ENCODE results near the gene SEC14L5. TPM values are rescaled to one million over a fixed set of nuclear protein-coding genes. Genes with fewer than 3 reads are reported as not detected.
A peak's percentile ranks its signal among the peaks of the same experiment; 100 is the strongest.

Gene SEC14L5
- total and polyA plus RNA-seq, 9 donors, result 0.11 to 1.5 (median 0.38) TPM

DNA sequence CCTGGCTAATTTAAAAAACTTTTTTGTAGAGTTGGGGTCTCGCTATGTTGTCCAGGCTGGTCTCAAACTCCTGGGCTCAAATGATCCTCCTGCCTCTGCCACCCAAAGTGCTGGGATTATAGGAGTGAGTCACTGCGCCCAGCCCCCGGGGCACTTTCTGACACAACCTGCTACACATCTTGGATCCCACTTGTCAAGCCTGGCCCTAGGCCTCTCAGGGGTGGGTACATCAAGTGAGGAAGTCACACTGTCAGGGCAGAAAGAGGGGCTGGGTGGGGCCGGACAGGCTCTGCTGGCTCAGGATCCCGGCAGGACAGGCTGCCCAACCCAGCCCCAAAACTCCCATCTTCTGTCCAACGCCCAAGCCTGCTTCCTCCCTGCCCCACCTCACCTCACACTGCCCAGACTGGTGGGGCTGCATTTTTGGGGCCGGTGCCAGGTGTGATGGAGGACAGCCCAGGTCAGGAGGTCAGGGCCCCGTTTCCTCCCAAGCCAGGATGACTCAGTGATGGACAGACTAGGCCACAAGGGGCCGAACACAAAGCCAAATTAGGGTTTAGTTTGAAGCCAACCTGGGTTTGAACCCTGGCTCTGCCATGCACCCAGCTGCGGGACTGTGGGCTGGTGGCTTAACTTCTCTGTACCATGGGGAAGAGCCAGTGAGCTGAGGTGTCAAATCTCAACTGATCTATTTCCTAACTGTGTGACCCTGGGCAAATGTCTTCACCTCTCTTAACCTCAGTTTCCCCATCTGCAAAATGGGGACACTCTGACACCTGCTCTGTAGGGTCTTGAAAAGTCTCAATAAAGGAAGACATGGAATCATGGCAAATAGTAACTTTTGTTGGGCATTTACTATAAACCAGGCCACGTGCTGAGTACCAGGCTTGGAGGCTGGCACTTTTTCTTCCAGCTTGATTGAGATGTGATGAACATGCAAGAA is 12.3 kb upstream of the SEC14L5 start:
- peaks cover 29% of the 10 kb centered on the region for H3K4me1 ChIP-seq (ENCODE audit: insufficient read depth)
- H3K9me3 ChIP-seq, result no peaks in the 10 kb centered on the region
- H3K4me3 ChIP-seq, result no peak overlapping the region
- H3K27ac ChIP-seq, result peak overlapping the region; percentile 11 to 63
- H3K27me3 ChIP-seq, result no peaks in the 10 kb centered on the region
- no peaks in the 10 kb centered on the region for H3K36me3 ChIP-seq
- TF ChIP-seq EP300 (IDR thresholded peaks at IDR 0.05), result no peak
- no peak for TF ChIP-seq POLR2A (IDR thresholded peaks at IDR 0.05)
- TF ChIP-seq, protein P1, sequence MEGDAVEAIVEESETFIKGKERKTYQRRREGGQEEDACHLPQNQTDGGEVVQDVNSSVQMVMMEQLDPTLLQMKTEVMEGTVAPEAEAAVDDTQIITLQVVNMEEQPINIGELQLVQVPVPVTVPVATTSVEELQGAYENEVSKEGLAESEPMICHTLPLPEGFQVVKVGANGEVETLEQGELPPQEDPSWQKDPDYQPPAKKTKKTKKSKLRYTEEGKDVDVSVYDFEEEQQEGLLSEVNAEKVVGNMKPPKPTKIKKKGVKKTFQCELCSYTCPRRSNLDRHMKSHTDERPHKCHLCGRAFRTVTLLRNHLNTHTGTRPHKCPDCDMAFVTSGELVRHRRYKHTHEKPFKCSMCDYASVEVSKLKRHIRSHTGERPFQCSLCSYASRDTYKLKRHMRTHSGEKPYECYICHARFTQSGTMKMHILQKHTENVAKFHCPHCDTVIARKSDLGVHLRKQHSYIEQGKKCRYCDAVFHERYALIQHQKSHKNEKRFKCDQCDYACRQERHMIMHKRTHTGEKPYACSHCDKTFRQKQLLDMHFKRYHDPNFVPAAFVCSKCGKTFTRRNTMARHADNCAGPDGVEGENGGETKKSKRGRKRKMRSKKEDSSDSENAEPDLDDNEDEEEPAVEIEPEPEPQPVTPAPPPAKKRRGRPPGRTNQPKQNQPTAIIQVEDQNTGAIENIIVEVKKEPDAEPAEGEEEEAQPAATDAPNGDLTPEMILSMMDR (IDR thresholded peaks at IDR 0.05), result no peak
- peak; percentile 53 to 74 (median 62) for DNase-seq
- intact Hi-C loops (cut with DNase I), result loop anchor here in 3 of 4 donors (5.0 to 10.0 kb wide), 3 partner anchors 91 to 101 kb away; partner anchors contain the start of genes GLYR1 (in 2 of the 3) and UBN1 (in 2 of the 3)
- WGBS, 3 donors, result 52 to 58% (median 56%) methylated on average over 11 of the region's 11 CpGs

DNA sequence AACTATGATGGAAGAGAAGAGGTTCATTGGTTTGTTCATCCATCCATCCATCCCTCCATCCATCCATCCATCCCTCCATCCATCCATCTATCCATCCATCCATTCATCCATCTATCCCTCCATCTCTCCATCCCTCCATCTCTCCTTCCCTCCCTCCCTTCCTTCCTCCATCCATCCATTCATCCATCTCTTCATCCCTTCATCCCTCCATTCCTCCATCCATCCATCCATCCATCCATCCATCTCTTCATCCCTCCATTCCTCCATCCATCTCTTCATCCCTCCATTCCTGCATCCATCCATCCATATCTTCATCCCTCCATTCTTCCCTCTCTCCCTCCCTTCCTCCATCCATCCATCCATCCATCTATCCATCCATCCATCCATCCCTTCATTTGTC is 11.2 kb upstream of the SEC14L5 start:
- H3K27me3 ChIP-seq, result no peaks in the 10 kb centered on the region
- TF ChIP-seq POLR2A (IDR thresholded peaks at IDR 0.05) (no peak), EP300 (IDR thresholded peaks at IDR 0.05) (no peak)
- TF ChIP-seq, protein P1 (IDR thresholded peaks at IDR 0.05), result no peak
- DNase-seq, result no peak
- no peaks in the 10 kb centered on the region for H3K9me3 ChIP-seq
- intact Hi-C loops (cut with DNase I), result loop anchor here in 3 of 4 donors (5.0 to 10.0 kb wide), 3 partner anchors 92 to 102 kb away; partner anchors contain the start of genes GLYR1 (in 2 of the 3) and UBN1 (in 2 of the 3)
- H3K4me3 ChIP-seq, result no peak overlapping the region
- H3K4me1 ChIP-seq (ENCODE audit: insufficient read depth), result peaks cover 29% of the 10 kb centered on the region
- no peaks in the 10 kb centered on the region for H3K36me3 ChIP-seq
- no peak overlapping the region for H3K27ac ChIP-seq

DNA sequence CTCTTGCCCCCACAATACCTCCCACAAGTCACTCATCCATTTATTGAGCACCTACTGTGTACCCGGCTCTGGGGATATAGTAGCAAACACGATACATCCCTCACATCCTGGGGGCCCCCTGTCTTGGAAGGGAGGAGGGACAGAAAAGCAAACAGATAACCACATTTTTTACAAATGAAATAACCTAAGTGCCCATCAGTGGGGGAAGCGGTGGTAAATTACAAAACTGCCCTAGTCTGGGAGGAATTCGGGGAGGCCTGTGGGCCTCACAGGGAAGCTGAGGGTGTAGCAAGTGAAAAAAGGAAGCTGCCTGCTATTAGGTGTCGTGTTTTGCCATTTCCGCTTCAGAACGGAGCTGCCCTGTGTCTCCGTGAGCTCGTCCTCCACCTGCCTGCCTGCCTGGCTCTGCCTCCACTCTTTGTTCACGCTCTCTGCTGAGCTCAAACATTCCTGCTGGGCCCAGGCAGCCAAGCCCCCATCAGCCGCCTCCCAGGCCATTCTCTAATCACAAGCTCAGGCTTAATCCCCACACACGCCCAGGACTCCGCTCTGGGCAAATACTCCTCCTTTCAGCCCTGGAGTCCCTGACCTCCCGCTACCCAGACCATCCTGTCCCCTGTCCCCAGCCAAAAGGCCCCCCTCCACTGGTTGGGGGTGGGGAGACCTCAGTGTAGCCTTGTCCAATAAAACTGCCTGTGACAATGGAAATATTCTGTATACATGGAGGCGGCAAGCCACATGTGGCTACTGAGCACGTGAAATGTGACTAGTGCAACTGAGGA is 10.2 kb upstream of the SEC14L5 start:
- H3K27me3 ChIP-seq, result no peaks in the 10 kb centered on the region
- 55 to 62% (median 60%) methylated on average over 16 of the region's 16 CpGs for WGBS, 3 donors
- intact Hi-C loops (cut with DNase I), result loop anchor here in 3 of 4 donors (5.0 to 10.0 kb wide), 3 partner anchors 93 to 103 kb away; partner anchors contain the start of genes GLYR1 (in 2 of the 3) and UBN1 (in 2 of the 3)
- H3K9me3 ChIP-seq, result no peaks in the 10 kb centered on the region
- H3K36me3 ChIP-seq, result no peaks in the 10 kb centered on the region
- H3K4me1 ChIP-seq (ENCODE audit: insufficient read depth), result peaks cover 21% of the 10 kb centered on the region
- no peak for DNase-seq
- H3K4me3 ChIP-seq, result no peak overlapping the region
- no peak for TF ChIP-seq POLR2A (IDR thresholded peaks at IDR 0.05)
- TF ChIP-seq, protein P1 (IDR thresholded peaks at IDR 0.05), result no peak
- TF ChIP-seq EP300 (IDR thresholded peaks at IDR 0.05), result no peak
- H3K27ac ChIP-seq, result peak overlapping the region in 1 of 2 donors; percentile 35

Data from ovary (tissue), 9 donors.